DMS79 (cell line): ENCODE data around the gene HPS5.

Source experiments
- DNase-seq: peaks from one replicate; lab custom pipeline; 2025; lab: John Stamatoyannopoulos, UW

HPS5 gene

GRCh38 chr11:18235394-18236334, 86.3 kb downstream of the HPS5 start:
- DNase-seq = no peak

DNA sequence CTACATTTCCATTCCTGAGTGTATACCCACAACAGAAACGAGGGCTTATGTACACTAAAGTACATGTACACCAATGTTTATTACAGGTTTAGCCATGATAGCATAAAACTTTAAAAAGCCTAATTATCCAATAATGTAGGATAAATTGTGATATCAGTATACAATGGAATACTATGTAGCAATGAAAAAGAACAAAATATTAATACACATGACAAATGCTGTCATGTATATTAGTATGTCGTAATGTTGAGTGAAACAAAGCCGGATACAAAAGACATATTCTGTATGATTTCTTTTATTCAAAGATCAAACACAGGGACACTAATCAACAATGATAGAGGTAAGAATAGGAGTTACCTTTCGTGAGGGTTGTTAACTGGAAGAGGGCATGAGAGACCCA, 88.0 kb downstream of the HPS5 start:
- DNase-seq = no peak

GRCh38 chr11:18230859-18231258, 91.1 kb downstream of the HPS5 start:
- no peak for DNase-seq

- DNase-seq = no peak
These were observed 92.4 kb downstream of the HPS5 start for GRCh38 chr11:18229501-18229900.
